OCI-LY1 (cell line): Measurements from ENCODE around the gene AP4S1.
"Not testable (repeated sequence)": the region's sequence is repeated elsewhere in the genome, so short reads cannot be mapped to it uniquely, and the experiment has no call there.

ENCODE experiments used
- H2AFZ ChIP-seq: fragments of 200-600 bp; sonication (generic), shearing (Covaris generic); 2 replicates; pipeline ENCODE4 v1.6.0; 2014; ENCODE audit warnings: antibody characterized with exemption, mild to moderate bottlenecking, low read length
- H3F3A ChIP-seq: fragments of 200-600 bp; sonication (generic), shearing (Covaris generic); 2 replicates; pipeline ENCODE4 v1.6.0; 2014; ENCODE audit warnings: mild to moderate bottlenecking, antibody characterized with exemption, low read length, moderate library complexity; ENCODE audit not compliant: insufficient read depth
- H3K27ac ChIP-seq: fragments of 200-600 bp; sonication (generic); 2 replicates; pipeline ENCODE4 v1.5.1; 2014; ENCODE audit warnings: low read length, mixed run types, mild to moderate bottlenecking, low read depth; ENCODE audit not compliant: poor library complexity, severe bottlenecking
- H3K27me3 ChIP-seq: fragments of 200-600 bp; sonication (generic); 2 replicates; pipeline ENCODE4 v1.6.0; 2014; ENCODE audit warnings: antibody characterized with exemption, mild to moderate bottlenecking, low read length, moderate library complexity; ENCODE audit not compliant: insufficient read depth
- H3K36me3 ChIP-seq: fragments of 200-600 bp; sonication (generic); 2 replicates; pipeline ENCODE4 v1.6.1; 2014; ENCODE audit warnings: mild to moderate bottlenecking, antibody characterized with exemption, low read length, moderate library complexity, mixed read lengths; ENCODE audit not compliant: insufficient read depth
- H3K4me1 ChIP-seq: fragments of 200-600 bp; sonication (generic); 2 replicates; pipeline ENCODE4 v1.5.1; 2014; ENCODE audit warnings: mild to moderate bottlenecking, low read length, moderate library complexity; ENCODE audit not compliant: insufficient read depth, severe bottlenecking
- H3K4me2 ChIP-seq: fragments of 200-600 bp; sonication (generic), shearing (Covaris generic); 2 replicates; pipeline ENCODE4 v1.6.1; 2014; ENCODE audit warnings: low read length
- H3K4me3 ChIP-seq: fragments of 200-600 bp; sonication (generic); 2 replicates; pipeline ENCODE4 v1.5.1; 2014; ENCODE audit warnings: low read length, low read depth, mild to moderate bottlenecking, mixed read lengths; ENCODE audit not compliant: poor library complexity, severe bottlenecking
- H3K79me2 ChIP-seq: fragments of 200-600 bp; shearing (Covaris generic); 2 replicates; pipeline ENCODE4 v1.6.1; 2016; ENCODE audit warnings: mixed run types, low read length, mixed read lengths; ENCODE audit not compliant: insufficient read depth
- H3K9ac ChIP-seq: fragments of 200-600 bp; sonication (generic), shearing (Covaris generic); 2 replicates; pipeline ENCODE4 v1.6.1; 2014; ENCODE audit warnings: mild to moderate bottlenecking, low read length, mixed read lengths
- H3K9me2 ChIP-seq: fragments of 200-600 bp; sonication (generic), shearing (Covaris generic); 2 replicates; pipeline ENCODE4 v1.6.1; 2014; ENCODE audit warnings: low read depth, mild to moderate bottlenecking, low read length, mixed read lengths
- H3K9me3 ChIP-seq: fragments of 200-600 bp; shearing (Covaris generic); 2 replicates; pipeline ENCODE4 v1.6.1; 2014; ENCODE audit warnings: low read length, mixed read lengths
- H4K20me1 ChIP-seq: fragments of 200-600 bp; sonication (generic), shearing (Covaris generic); 2 replicates; pipeline ENCODE4 v1.6.0; 2016; ENCODE audit warnings: mild to moderate bottlenecking, low read length; ENCODE audit not compliant: insufficient read depth
- EZH2 ChIP-seq: fragments of 200-600 bp; sonication (generic), shearing (Covaris generic); IDR thresholded peaks from 2 replicates; pipeline ENCODE4 v1.8.0; 2017; ENCODE audit warnings: borderline replicate concordance, mixed run types, mild to moderate bottlenecking, antibody characterized with exemption, low read length, moderate library complexity, mixed read lengths
- TF ChIP-seq, protein P1 (sequence below): fragments of 200-600 bp; sonication (generic), shearing (Covaris generic); IDR thresholded peaks from 2 replicates; pipeline ENCODE4 v1.5.1; 2017; ENCODE audit warnings: mild to moderate bottlenecking, antibody characterized with exemption, low read length, moderate library complexity, mixed read lengths

AP4S1 gene

DNA sequence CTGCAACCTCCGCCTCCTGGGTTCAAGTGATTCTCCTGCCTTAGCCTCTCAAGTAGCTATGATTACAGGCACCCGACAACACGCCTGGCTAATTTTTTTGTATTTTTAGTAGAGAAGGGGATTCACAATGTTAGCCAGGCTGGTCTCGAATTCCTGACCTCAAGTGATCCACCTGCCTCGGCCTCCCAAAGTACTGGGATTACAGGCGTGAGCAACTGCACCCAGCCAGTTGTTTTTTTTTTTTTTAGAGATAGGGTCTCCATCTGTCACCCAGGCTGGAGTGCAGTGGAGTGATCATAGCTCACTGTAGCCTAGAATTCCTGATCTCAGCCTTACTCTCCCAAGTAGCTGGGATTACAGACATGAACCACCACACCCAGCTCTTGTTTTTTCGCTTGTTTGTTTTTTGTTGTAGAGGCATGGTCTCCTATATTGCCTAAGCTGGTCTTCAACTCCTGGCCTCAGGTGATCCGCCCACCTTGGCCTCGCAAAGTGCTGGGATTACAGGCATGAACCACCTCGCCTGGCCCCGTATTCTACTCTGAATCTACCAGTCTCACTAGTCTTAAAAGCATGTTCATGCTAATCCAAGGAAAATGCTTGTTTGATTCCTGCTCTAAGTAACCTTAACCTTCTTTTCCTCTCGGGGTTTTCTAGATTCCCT is 32.4 kb downstream of the AP4S1 start:
- no peaks in the 10 kb centered on the region for H3K27me3 ChIP-seq
- H3K9ac ChIP-seq = no peak overlapping the region
- H3K9me2 ChIP-seq = no peaks in the 10 kb centered on the region
- H2AFZ ChIP-seq = no peak overlapping the region
- no peaks in the 10 kb centered on the region for H3K36me3 ChIP-seq
- TF ChIP-seq, protein P1, sequence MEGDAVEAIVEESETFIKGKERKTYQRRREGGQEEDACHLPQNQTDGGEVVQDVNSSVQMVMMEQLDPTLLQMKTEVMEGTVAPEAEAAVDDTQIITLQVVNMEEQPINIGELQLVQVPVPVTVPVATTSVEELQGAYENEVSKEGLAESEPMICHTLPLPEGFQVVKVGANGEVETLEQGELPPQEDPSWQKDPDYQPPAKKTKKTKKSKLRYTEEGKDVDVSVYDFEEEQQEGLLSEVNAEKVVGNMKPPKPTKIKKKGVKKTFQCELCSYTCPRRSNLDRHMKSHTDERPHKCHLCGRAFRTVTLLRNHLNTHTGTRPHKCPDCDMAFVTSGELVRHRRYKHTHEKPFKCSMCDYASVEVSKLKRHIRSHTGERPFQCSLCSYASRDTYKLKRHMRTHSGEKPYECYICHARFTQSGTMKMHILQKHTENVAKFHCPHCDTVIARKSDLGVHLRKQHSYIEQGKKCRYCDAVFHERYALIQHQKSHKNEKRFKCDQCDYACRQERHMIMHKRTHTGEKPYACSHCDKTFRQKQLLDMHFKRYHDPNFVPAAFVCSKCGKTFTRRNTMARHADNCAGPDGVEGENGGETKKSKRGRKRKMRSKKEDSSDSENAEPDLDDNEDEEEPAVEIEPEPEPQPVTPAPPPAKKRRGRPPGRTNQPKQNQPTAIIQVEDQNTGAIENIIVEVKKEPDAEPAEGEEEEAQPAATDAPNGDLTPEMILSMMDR = no peak
- TF ChIP-seq EZH2 = no peak
- H3K4me1 ChIP-seq = peaks cover 11% of the 10 kb centered on the region
- no peak overlapping the region for H3K27ac ChIP-seq
- H3K4me3 ChIP-seq = no peak overlapping the region
- H3K79me2 ChIP-seq = no peaks in the 10 kb centered on the region
- no peaks in the 10 kb centered on the region for H3K9me3 ChIP-seq
- H3K4me2 ChIP-seq = no peak overlapping the region
- no peaks in the 10 kb centered on the region for H4K20me1 ChIP-seq
- no peaks in the 10 kb centered on the region for H3F3A ChIP-seq

DNA sequence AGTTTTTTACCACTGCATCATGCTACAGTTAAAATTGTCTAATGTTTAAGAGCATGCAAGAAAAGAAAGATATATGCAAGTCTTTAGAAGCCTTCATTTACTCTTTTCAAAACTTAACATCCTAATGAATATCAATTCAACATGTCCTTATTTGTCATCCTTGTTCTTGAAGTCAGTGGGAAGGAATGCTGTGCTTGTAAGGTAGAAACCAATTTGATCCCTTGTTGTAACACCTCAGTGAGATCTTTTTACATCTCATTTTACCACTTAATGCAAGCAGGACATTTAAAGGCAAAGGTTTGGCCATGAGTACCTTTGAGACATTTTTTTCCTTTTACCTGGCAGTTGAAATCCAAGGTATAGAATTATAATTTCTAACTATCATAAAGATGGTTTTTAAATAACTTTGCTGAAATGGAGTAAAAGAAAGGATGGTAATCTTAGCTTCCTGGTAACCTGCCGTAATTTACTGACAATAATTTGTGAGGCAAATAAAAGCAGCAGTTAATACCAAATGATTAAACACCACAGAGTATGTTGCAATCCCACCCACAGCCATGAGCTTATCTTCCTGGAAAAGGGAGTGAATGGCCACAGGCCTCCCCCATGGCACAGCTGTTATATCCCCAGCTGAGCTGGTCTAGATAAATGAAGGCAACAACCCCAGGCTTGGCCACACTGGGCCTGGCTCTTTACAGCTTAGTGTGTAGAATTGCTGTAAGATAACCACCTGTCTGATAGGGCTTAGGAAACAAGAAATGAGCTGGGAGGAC is 33.9 kb downstream of the AP4S1 start:
- Histone ChIP-seq H3K36me3 (no peaks in the 10 kb centered on the region), H2AFZ (no peak overlapping the region), H4K20me1 (no peaks in the 10 kb centered on the region), H3K27ac (no peak overlapping the region), H3K9me2 (no peaks in the 10 kb centered on the region), H3K79me2 (no peaks in the 10 kb centered on the region), H3K9me3 (no peaks in the 10 kb centered on the region), H3K9ac (no peak overlapping the region), H3K4me2 (no peak overlapping the region), H3K27me3 (no peaks in the 10 kb centered on the region), H3K4me1 (peaks cover 11% of the 10 kb centered on the region), H3K4me3 (no peak overlapping the region), H3F3A (no peaks in the 10 kb centered on the region)
- TF ChIP-seq EZH2 = no peak
- TF ChIP-seq, protein P1 = no peak

DNA sequence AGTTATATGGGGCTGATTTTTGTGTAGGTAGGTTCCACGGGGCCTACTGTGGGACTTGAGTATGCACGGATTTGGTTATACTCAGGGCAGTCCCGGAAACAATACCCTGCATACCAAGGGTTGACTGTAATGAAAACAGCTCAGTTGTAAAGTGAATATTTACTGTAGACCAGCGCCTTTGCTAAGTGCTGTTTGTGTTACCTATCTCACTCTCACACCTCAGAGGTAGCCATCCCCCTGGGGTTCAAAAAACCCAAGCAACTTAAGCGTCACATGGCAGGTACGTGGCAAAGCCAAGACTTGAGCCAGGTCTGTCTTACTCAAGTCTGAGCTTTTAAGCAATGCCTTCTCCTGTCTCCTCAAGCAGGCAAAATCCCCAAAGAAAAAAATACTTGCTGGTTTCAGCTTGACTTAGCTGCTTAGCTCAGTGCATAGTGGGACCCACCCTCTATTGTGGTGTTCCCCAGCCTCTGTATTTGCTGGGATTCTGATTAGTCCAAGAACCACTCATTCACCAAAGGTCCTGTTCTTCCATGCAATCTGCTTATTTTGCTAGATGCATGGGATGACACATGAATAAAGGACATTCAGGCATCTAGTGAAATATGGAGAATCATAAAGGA is 34.9 kb downstream of the AP4S1 start:
- Histone ChIP-seq H3K9me2 (no peaks in the 10 kb centered on the region), H3K9ac (no peak overlapping the region), H3K4me3 (no peak overlapping the region), H3K36me3 (no peaks in the 10 kb centered on the region), H2AFZ (no peak overlapping the region), H3K9me3 (no peaks in the 10 kb centered on the region), H3K27ac (no peak overlapping the region), H3K4me2 (no peak overlapping the region), H3K79me2 (no peaks in the 10 kb centered on the region), H3K27me3 (no peaks in the 10 kb centered on the region), H3F3A (no peaks in the 10 kb centered on the region), H4K20me1 (no peaks in the 10 kb centered on the region), H3K4me1 (peaks cover 11% of the 10 kb centered on the region)
- no peak for TF ChIP-seq EZH2
- TF ChIP-seq, protein P1 = no peak

DNA sequence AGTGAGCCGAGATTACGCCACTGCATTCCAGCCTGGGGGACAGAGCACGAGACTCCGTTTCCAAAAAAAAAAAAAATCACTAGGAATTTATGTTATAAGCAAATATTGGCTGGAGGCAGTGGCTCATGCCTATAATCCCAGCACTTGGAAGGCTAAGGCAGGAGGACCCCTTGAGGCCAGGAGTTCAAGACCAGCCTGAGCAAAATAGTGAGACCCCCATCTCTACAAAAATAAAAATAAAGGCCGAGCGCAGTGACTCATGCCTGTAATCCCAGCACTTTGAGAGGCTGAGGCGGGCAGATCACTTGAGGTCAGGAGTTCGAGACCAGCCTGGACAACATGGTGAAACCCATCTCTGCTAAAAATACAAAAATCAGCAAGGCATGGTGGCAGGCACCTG is 37.5 kb downstream of the AP4S1 start:
- not testable (repeated sequence) for H2AFZ ChIP-seq, H3K4me3 ChIP-seq, H3K36me3 ChIP-seq, H3K9me2 ChIP-seq, H3F3A ChIP-seq, H3K27me3 ChIP-seq, H4K20me1 ChIP-seq, H3K9me3 ChIP-seq, H3K4me2 ChIP-seq, H3K27ac ChIP-seq, H3K9ac ChIP-seq, H3K79me2 ChIP-seq
- peaks cover 11% of the 10 kb centered on the region for H3K4me1 ChIP-seq
